NK-92 (cell line): ENCODE results near the gene CELF6.

ENCODE experiments used
- DNase-seq: peaks from one replicate; lab custom pipeline; 2025; ENCODE audit not compliant: unreplicated experiment; lab: John Stamatoyannopoulos, UW

CELF6 gene

DNA sequence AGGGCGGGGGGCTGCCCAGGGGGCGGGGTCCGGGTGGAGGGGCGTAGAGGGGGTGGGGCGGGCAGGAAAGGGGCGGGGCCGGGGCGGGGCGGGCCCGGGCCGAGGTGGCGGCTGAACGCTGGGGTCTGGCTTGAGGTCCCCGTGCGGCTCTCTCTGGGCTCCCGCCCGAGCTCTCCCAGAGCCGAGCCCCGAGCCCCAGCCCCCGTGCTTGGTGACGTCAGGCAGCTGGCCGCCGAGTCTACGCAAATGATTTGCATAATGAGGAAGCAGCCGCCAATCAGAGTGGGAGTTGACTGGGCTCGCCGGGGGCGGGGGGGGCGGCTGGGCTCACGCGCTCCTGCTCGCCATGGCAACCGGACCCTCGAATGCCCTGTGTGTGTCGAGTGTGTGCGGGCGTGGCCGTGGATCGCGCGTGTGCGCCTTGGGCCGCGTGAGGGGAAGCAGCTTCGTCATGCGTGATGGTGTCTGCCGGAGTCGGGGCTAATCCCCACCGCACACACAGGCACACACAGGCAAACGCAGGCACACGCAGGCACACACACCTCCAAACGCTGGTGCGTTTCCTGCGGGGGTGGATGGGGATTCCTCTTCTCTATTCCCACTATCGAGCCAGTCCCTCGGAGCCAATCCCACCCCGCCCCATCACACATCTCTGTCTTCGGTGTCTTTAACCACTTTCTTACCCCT is at the start of gene CELF6:
Gene CELF6, minus strand, starts transcription at position 173 of the 687 bp plus-strand sequence. CDS start 283 bp downstream, outside the sequence.
- no peak for DNase-seq

DNA sequence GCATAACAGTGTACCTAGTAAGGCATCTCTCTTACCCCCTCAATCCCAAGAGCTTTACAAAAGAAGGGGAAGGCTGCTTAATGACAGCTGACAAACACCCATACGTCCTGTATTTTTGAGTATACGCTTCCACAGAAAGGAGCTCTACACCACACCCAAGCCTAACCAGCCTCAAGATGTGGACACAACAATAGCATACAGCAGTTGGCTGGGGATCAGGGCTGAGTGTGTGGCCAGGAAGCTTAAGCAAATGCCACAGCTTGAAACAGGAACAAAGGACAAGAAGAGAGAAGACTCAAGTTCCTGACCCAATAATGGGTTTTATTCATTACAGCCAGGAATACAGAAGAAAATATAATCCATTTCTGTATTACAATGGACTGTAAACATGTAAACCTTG is 48.9 kb upstream of the CELF6 start:
- no peak for DNase-seq

DNA sequence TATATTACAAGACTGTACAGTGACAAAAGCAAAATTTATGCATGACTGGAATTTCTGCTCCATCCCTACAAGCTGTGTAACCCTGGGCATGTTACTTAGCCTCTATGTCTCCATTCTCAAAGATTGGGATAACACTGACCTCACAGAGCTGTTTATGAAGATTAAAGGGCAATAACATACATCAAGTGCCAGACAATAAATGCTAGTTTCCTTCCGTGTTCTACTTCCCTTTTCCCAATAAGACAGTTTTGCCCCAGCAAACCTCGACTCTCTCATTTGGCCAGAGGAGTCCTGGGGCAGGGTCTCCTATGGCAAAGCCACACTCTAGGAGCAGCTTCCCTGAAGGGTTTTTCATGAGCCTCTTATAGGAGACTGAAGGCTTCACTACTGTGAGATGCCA is 48.4 kb upstream of the CELF6 start:
- no peak for DNase-seq

DNA sequence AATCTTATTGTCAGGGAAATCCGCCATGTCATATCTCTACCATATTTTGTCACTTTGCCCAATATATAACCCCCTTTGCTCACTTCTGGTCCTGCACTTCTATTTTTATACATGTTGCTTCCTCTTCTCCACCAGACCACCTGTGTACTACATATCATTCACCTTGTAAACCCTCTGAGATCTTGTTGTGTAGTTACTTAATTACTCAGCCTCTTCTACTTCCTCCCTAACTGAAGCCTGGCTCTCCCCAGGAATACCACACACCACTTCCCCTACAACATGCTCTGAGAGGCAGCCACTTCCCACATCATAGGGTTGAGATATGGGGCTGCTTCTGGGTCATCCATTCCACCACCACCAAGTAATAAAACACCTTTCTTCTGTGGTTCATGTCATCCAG is 45.9 kb upstream of the CELF6 start:
- no peak for DNase-seq

DNA sequence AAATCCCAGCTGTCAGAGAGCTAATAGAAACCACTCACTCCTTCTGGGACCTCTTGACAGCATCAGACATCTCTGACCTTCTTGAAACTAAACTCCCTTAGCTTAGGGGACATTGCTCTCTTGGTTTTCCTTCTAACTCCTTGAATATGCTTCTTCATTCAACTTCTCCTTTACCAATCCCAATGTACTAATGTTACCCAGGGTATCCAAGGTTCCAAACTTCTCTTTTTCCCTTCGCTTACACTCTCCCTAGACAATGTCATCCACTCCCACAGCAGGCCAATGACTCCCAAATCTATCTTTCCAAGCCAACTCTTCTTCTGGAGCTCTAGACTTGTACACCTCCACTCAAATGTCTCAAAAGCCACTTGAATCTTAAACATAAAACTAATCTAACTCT is 41.2 kb upstream of the CELF6 start:
- no peak for DNase-seq

DNA sequence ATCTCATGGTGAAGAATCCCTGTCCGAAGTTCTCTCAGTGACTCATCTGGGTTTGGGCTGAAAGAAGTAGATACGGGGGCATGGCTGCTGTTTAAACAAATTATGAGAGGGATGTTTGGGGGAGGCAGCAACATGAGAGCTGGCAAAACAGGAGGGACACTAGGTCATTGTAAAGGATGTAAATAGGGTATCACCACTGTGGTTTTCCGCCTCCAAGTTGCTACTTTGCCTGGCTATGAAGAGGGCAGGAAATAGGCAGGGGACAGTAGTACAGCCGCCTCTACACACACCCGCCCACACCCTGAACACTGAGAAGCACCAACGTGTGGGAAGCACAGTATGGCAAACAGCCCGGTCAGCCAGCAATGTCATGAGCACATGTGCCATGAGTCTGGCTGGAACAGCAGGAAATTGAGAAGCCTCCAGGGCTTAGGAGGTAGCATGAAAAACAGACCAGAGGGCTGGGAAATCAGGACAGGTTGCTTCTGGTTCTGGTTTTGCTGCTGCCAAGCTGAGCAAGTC is 38.8 kb upstream of the CELF6 start:
- DNase-seq = no peak

DNA sequence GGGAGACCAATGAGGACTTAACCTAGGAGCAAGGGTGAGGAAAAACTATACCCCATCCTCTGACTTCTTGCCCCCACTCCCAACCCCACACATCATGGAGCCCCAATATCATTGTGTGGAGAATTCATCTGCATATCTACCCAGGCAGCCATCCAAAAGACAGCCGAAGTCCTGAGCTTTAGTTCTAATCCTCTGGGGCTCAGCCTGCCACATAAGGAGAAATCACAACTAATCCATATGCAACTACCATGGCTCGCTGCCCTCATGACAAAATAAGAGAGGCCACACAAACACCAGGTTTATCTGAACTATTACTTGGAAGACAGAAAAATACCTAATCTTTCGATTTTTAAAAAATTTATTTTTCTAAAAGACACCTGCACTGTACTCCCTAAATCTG is 38.2 kb upstream of the CELF6 start:
- no peak for DNase-seq

DNA sequence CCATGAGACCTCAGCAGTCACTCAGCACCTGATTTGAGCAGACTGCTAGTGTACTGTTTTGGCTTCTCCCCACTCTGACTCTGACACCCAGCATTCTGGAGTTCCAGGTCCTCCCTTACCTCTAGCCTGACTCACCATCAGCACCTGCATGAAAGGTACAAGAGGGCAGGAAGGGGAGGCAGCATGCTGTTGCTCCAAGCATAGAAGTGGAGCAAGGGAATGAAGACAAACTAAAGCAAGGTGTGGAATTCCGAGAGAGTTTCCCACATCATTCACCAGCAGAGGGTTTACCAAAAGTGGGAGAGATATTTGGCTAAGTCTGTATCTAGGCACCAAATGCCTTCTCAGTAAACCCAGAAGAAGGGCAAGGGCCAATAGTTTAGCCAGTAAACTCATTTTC is 34.5 kb upstream of the CELF6 start:
- DNase-seq = no peak

DNA sequence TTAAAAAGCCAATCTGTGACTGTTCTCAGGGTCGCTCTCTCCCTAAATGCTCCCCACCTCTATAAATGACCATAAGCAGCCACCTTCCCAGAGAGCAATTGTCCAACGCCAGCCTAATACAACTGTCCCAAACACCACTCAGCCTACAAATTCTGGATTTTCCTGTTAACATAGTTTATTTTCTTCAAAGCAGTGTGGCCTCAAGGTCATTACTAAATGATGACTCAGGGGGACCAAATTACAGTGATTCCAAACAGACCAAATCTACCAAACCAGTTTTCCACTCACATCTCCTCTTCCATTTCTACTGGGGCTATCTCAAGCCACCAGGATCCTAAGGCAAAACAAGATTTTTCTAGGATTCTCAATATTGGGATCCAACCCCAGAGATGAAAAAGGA is 33.3 kb upstream of the CELF6 start:
- DNase-seq = no peak

DNA sequence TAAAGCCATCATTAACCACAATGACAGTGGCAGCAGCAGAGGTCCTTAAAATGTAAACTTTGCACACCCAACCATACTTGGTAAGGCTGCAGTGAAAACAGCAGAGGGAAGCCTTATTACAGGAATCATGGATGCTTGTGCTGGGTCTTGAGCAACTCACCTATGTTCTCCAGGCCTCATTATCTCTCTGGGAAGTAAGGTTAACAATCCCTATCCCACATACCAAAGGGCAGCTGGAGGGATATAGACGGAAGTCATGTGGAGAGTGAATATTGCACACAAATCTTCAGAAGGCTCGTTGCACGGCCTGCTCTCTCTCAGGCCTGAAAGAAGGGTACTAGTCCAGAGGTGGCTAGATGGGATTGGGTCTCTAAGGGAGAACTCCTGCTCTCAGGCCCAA is 25.8 kb upstream of the CELF6 start:
- no peak for DNase-seq

DNA sequence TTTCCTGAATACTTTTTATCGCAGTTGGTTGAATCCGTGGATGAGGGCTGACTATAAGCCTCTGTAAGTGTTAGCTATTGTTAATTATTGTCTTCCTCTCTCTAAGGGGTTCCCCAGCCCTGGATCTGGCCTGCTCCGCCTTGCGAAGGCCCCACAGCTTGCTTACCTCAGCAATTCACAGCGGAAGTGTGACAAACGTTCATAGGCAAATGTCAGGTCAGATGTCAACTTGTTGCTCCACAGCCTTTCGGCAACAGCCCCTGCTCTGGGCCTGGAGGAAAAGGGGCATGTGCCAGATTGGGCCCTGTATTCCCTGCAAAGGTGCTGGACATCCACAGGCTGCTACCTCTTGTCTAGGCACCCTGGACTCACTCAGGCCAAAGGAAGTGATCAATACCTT is 25.3 kb upstream of the CELF6 start:
- no peak for DNase-seq

DNA sequence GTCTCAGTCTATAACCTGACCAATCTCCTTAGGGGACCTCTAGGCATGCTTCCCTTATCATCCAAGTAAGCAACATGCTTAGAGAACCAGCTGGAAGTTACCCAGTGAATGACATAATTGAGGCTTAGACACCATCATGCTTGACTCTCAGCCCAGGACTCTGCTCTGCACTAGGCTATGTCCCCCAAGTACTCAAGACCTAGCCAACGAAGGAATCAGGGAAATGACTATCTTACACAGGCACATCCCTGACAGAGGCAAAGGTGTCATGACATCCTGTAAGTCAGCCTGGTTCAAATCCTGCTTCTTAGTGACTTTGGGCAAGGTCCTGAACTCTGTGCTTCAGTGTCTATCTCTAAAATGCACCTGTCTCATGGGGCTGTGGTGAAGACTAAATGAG is 24.6 kb upstream of the CELF6 start:
- no peak for DNase-seq

DNA sequence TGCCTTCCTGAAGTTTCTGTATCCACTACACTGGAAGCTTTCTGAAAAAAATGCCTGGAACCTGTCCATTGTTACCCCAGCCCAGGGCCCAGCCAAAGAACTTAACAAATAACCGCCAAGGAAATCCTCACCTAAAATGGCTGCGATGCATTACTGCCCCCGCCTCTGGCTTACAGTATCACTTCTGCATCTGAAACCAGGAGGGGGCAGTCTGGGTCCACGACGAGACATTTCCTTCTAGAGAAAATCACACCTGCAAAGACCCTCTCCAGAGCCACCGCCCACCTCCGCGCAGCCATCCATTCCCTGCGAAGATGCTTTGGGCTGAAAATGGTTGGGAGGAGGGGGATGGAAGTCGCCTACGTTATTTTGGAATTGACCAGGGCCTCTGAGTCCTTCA is 22.4 kb upstream of the CELF6 start:
- DNase-seq = no peak

DNA sequence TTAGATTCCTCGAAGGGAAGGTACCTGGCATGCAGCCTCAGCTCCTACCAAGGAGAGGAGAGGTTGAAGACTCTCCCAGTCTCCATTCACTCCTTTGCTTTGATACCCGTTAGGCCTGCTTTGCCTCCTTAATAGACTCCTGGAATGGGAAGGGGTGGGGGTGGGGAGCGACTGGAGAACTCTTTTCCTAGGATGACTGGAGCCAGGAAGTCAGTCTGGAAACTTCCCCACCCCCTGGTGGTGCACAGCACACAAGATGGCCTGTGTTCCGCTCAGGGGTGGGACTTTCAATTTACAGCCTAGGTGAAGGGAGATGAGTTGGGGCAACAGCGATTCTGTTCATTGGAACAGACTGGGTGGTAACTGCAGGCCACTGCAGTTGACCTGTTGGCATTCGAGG is 21.4 kb upstream of the CELF6 start:
- no peak for DNase-seq

DNA sequence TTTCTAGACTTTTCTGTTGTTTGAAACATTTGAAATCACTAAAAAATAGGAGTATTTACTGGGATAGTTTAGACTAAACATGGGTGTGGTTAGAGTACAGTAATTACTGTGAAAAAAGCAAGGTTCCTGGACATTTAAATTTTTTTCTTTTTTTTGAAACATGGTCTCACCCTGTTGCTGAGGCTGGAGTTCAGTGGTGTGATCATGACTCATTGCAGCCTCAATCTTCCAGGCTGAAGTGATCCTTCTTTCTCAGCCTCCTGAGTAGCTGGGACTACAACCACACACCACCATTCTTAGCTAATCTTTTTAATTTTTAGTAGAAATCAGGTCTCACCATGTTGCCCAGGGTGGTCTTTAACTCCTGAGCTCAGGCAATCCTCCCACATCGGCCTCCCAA is 20.4 kb upstream of the CELF6 start:
- no peak for DNase-seq

DNA sequence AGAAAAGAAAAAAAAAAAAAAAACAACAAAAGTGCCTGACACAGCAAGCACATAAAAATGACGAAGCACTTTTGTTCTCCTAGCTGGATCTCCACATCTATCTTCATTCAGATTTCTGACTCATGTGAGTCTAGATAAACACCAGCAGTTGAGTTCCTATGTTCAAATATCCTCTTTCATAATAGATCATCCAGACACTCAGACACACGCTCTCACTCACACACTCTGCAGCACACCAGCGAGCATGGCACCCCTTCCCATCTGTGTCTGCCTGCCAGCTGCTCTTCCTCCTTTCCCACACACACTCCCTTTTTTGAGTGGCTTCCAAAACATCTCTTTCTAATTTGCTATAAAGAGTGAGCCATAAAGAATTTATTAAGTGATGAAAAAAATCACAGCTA is 19.8 kb upstream of the CELF6 start:
- no peak for DNase-seq

DNA sequence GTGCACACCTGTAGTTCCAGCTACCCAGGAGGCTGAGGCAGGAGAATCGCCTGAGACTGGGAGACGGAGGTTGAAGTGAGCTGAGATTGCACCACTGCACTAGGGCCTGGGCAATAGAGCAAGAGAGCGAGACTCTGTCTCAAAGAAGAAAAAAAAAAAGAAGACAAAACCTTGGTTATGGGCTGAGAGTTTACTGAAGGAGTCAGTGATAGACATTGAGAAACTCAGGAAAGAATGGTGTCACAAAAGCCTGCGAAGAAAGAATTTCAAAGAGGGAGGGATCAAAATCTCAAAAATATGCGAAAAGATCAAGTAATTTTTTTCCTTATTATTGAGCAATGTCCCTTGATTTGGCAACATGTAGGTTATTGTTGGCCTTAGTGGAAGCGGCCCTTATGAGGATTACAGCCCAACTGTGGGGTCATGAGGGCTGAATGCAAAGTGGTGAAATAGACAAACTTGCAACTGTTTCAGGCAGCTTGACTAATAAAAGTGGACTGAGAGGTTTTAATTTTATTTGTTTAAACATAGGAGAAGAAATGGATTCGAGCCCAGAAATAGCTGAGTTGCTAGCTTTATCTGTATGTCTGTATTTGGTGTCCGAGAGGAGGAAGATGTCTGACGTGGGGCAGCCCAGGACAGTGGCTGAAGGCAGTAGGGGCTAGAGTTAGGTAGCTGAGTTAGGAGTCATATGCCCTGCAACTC is 18.8 kb upstream of the CELF6 start:
- DNase-seq = no peak

DNA sequence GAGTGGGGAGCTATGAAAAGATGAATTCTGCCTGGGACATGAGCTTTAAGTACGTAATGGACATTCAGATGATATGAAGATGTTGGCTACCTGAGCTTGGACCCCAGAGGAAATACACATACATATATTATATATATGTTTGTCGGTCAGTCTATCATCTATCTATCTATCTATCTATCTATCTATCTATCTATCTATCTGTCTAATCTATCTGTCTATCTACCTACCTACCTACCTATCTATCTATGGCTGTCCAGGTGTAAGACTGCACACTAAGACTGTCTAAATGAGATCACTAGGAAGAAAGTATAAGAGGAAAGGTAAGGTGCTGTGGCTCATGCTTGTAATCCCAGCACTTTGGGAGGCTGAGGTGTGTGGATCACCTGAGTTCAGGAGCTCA is 18.2 kb upstream of the CELF6 start:
- no peak for DNase-seq

DNA sequence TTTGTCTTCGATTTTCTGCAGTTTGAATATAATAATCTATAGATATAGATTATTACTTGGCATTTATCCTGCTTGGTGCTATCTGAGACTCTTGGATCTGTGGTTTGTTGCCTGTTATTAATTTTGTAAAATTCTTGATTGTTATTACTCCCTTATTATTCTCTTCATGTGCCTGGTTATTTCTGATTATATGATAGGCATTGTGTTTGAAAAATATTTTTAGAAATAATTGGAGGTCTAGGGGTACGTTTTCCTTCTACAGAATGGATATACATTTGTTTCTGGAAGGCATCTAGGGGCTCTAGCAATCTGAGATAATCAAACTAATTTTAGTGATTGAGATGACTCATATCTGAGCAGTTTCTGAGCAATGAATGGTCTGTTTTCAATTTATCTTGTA is 14.9 kb upstream of the CELF6 start:
- no peak for DNase-seq

DNA sequence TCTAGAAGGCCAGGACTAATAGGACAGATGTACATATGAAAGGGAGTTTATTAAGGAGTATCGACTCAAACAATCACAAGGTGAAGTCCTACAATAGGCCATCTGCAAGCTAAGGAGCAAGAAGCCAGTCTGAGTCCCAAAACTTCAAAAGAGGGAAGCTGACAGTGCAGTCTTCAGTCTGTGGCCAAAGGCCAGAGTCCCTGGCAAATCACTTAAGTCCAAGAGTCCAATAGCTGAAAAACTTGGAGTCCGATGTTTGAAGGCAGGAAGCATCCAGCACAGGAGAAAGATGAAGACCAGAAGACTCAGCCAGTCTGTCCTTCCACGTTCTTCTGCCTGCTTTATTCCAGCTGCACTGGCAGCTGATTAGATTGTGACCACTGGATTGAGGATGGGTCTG is 11.1 kb upstream of the CELF6 start:
- no peak for DNase-seq

DNA sequence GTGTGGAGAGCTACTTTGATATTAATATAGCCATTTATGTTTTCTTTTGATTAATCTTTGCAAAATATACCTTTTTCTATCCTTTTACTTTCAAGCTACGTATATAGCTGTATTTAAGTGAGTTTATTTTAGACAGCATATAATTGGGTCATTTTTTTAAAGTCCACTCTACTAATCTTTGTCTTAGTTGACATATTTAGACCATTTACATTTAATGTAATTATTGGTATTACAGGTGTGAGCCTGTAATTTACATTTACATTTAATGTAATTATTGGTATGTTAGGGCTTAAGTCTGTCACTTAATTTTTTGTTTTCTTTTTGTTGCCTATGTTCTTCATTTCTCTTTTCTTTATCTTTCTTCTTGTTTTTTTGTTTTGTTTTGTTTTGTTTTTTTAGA is 3.8 kb upstream of the CELF6 start:
- DNase-seq = no peak

DNA sequence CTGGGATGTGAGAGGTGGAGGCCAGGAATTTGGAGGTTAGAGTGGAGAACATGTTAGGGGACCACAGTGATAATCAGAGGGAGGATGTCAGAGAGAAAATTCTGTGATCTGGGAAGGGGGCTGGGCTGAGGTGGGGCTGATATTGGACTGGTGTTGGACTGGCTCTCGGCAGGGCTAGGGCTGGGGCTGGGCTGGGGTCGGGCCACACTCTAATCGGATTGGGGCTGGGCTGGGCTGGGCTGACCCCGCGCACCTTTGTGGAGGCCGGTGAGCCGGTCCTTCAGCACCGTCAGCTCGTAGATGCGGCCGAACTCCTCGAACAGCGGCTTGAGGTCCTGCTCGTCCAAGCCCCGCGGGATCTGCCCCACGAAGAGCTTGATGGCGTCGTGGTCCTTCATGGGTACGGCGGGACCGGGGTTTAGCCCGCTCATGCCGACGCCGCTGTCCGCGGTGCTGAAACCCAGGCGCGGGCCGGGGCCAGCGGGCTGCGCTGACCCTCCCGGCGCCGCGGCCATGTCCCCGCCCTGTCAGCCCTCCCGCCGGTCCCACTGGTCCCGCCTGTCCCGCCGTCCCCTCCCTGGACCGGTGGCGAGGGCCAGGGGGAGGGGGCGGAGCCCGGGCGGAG is 485 bp downstream of the CELF6 start:
- no peak for DNase-seq
